Upper lobe of left lung (tissue), 6 donors: Measurements from ENCODE around the gene ATG7. TPM values are rescaled to one million over a fixed set of nuclear protein-coding genes. Genes with fewer than 3 reads are reported as not detected.
"Not testable (repeated sequence)": the region's sequence is repeated elsewhere in the genome, so short reads cannot be mapped to it uniquely, and the experiment has no call there.

Experiments used
- ATAC-seq, 2 donors: fragments of 200-7000 bp; cut with Tn5 transposase; one replicate each; pipeline ENCODE4 v1.9.1; 2022; ENCODE audit warnings: mild to moderate bottlenecking in 2 of 2, moderate library complexity in 2 of 2; ENCODE audit not compliant: low FRiP score in 2 of 2
- DNase-seq, 2 donors: peaks; one replicate each; pipeline ENCODE4 v3.0.0-alpha.2; 2019 to 2020
- H3K27ac ChIP-seq, 4 donors: fragments of 200-600 bp; sonication (generic); one replicate each; pipeline ENCODE4 v1.5.1; 2016 to 2019
- H3K27me3 ChIP-seq, 4 donors: fragments of 200-600 bp; sonication (generic); one replicate each; pipeline ENCODE4 v1.5.1; 2017 to 2019
- H3K36me3 ChIP-seq, 4 donors: fragments of 200-600 bp; sonication (generic); one replicate each; pipeline ENCODE4 v1.5.1; 2016 to 2019
- H3K4me1 ChIP-seq, 4 donors: fragments of 200-600 bp; sonication (generic); one replicate each; pipeline ENCODE4 v1.5.1; 2018 to 2019
- H3K4me3 ChIP-seq, 4 donors: fragments of 200-600 bp; sonication (generic); one replicate each; pipeline ENCODE4 v1.5.1; 2017 to 2019; ENCODE audit warnings: mild to moderate bottlenecking in 2 of 4, moderate library complexity in 1 of 4
- H3K9me3 ChIP-seq, 4 donors: fragments of 200-600 bp; sonication (generic); one replicate each; pipeline ENCODE4 v1.5.1; 2018 to 2019
- CTCF ChIP-seq, 6 experiments: fragments of 450-650 bp in 4 of 6; fragments of 200-600 bp in 2 of 6; sonication (generic) in 2 of 6; IDR thresholded peaks; one replicate each; pipeline ENCODE4 v1.5.1; 2016 to 2019; ENCODE audit warnings: antibody characterized with exemption in 6 of 6
- EP300 ChIP-seq, 4 donors: sonication (generic); formaldehyde crosslinking; IDR thresholded peaks; one replicate each; pipeline ENCODE4 v1.5.1; 2017; ENCODE audit warnings: antibody characterized with exemption in 4 of 4, control low read depth in 2 of 4
- POLR2A ChIP-seq, 4 donors: fragments of 450-650 bp; IDR thresholded peaks; one replicate each; pipeline ENCODE4 v1.5.1; 2016 to 2017; ENCODE audit warnings: antibody characterized with exemption in 4 of 4, mild to moderate bottlenecking in 2 of 4
- POLR2AphosphoS5 ChIP-seq, 2 donors: sonication (generic); formaldehyde crosslinking; IDR thresholded peaks; one replicate each; pipeline ENCODE4 v1.5.1; 2017; ENCODE audit warnings: antibody characterized with exemption in 2 of 2
- WGBS, 2 donors: methylation state at CpG; one replicate each; pipeline ENCODE4 v1.1.5; 2017 to 2018; 5-methylcytosine and 5-hydroxymethylcytosine counted together
- total RNA-seq, 6 donors: library from RNA; depleted of rRNA in 4 of 6; stranded (reverse); fragments of >200 nt in 4 of 6; gene quantifications; one replicate each; pipeline versions ENCODE4 v1.1.0 to v1.2.1, GENCODE V29; 2016 to 2021
- donor health status: DM: no; HTN: no; CAD: no; lungs with moderate emphysema.
- donor health status: DM: no; HTN: yes; CAD: no; lungs with severe emphysema.

The ATG7 gene
- total RNA-seq, 6 donors from 2014 or later, result 52.4 to 195 (median 74.1) TPM

- TF ChIP-seq CTCF (IDR thresholded peaks at IDR 0.05), result no peak
- ATAC-seq (no peak), DNase-seq (no peak)
- H3K9me3 ChIP-seq, result no peaks in the 10 kb centered on the region
- H3K27ac ChIP-seq, result peak overlapping the region; percentile 33 to 63 (median 47)
- H3K27me3 ChIP-seq, result no peaks in the 10 kb centered on the region
- H3K36me3 ChIP-seq, result no peaks in the 10 kb centered on the region
- H3K4me3 ChIP-seq, result no peak overlapping the region
- peaks cover 18 to 34% (median 25%) of the 10 kb centered on the region in 4 donors for H3K4me1 ChIP-seq
- 87 to 95% methylated on average over 2 of the region's 2 CpGs for WGBS, 2 donors
These were observed 206.0 kb downstream of the ATG7 start for GRCh38 chr3:11478167-11478566.

DNA sequence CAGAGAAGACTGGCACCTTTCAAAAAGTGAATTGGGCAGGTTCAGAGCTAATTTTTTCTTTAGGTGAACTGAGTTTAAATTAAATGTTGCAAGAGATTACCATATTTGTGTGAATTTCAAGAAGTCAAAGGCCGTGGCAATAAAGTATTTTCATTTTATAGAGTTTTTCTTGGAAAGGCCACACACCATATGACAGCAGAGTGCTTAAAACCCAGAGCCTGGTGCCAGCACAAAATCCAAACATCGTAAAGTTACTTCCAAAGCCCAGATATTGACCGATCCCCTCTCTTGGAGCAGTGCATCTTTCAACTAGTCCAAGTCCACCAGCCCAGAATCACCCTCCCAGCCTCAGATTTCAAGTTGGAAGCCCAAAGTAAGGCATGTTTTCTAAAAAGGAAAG, 207.0 kb downstream of the ATG7 start:
- 84 to 94% methylated on average over 3 of the region's 3 CpGs for whole genome bisulfite sequencing, 2 donors
- no peak overlapping the region for H3K27ac ChIP-seq
- H3K4me3 ChIP-seq, result no peak overlapping the region
- H3K9me3 ChIP-seq, result no peaks in the 10 kb centered on the region
- H3K4me1 ChIP-seq, result peaks cover 18 to 34% (median 25%) of the 10 kb centered on the region in 4 donors
- no peak for DNase-seq
- no peaks in the 10 kb centered on the region for H3K36me3 ChIP-seq
- TF ChIP-seq EP300 (IDR thresholded peaks at IDR 0.05), result no peak
- no peak for TF ChIP-seq CTCF (IDR thresholded peaks at IDR 0.05)
- no peak for TF ChIP-seq POLR2A (IDR thresholded peaks at IDR 0.05)
- TF ChIP-seq POLR2AphosphoS5 (IDR thresholded peaks at IDR 0.05), result no peak
- no peaks in the 10 kb centered on the region for H3K27me3 ChIP-seq
- no peak for ATAC-seq

DNA sequence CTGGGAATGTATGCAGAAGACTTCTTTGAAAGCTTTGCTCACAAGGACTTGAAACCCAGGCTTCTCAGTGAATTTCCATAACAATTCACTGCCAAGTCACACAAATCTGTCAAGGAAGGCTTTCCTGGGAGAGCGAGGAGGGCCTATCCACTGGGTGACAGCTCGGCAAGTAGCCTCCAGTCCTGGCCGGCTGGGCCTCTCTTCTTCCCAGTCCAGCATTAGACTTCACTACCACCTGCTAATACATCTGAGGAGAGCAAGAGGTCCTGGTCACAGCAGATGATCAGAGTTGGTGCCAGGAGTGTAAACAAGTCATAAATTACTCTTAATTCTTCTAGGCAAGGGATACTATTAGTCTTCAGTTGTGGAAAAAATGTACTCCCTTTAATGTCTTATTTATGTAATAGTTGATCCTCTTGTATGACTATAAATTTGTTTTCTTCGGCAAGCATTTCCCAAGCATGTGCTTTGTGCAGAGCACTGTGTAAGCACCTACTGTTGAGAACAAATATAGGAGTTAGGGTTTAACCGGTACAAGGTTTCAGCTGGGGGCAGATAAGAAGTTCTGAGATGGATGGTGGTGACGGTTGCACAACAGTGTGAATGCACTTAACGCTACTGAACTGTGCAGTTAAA, 208.6 kb downstream of the ATG7 start:
- Histone ChIP-seq H3K4me3 (no peak overlapping the region), H3K36me3 (no peaks in the 10 kb centered on the region), H3K27me3 (no peaks in the 10 kb centered on the region), H3K27ac (peak overlapping the region in 3 of 4 donors; percentile 3 to 35 (median 25)), H3K4me1 (peaks cover 18 to 34% (median 25%) of the 10 kb centered on the region in 4 donors), H3K9me3 (no peaks in the 10 kb centered on the region)
- 75% methylated on average over 7 of the region's 7 CpGs for WGBS, 2 donors
- no peak for TF ChIP-seq POLR2A (IDR thresholded peaks at IDR 0.05)
- no peak for ATAC-seq
- no peak for DNase-seq

DNA sequence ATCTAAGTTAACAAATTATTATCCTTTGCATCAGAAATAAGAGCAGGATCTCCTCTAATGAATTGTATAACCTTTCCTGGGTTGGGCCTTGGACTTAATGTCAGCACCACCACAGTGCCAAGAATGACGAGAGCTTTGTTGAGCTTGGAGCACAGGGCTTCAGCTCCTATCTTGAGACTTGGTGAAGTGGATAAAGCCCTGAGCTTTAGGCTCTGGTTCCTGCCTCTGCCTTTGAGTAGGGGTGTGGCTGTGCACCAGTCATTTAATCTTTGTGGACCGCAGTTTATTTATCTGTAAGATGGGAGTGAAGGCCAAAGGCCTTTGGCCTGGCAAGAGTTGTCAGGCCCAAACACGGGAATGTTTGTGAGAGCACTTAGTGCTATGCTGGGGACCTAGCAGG, 209.4 kb downstream of the ATG7 start:
- TF ChIP-seq POLR2AphosphoS5 (IDR thresholded peaks at IDR 0.05) (no peak), CTCF (IDR thresholded peaks at IDR 0.05) (no peak), POLR2A (IDR thresholded peaks at IDR 0.05) (no peak), EP300 (IDR thresholded peaks at IDR 0.05) (no peak)
- H3K4me3 ChIP-seq, result no peak overlapping the region
- no peaks in the 10 kb centered on the region for H3K9me3 ChIP-seq
- peaks cover 18 to 34% (median 25%) of the 10 kb centered on the region in 4 donors for H3K4me1 ChIP-seq
- ATAC-seq (peak; percentile 46 to 75), DNase-seq (peak in 1 of 2 donors; percentile 46)
- H3K27ac ChIP-seq, result peak overlapping the region in 2 of 4 donors; percentile 45 to 50
- no peaks in the 10 kb centered on the region for H3K27me3 ChIP-seq
- H3K36me3 ChIP-seq, result no peaks in the 10 kb centered on the region
- 50 to 56% methylated on average over 3 of the region's 3 CpGs for WGBS, 2 donors

DNA sequence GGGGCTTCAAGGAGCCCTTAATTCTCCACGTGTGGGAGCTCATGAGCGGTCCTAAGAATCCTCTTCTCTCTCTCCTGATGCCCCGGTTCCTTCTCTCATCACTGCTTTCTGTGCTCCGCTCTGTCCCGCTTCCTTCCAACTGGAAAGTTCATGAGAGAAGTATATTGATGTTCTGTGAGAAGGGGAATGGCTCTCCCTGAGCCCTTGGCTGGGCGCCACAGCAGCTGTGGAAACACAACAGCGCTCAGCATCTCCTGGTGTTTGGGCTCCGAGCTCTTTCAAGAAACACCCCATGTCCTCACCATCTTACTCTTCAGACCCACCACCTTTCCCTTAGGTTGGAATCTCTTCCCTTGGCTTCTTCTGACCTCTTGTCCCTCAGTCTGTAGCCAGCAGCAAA, 209.8 kb downstream of the ATG7 start:
- peak in 1 of 2 donors; percentile 22 for DNase-seq
- WGBS, 2 donors, result 83 to 84% methylated on average over 8 of the region's 8 CpGs

DNA sequence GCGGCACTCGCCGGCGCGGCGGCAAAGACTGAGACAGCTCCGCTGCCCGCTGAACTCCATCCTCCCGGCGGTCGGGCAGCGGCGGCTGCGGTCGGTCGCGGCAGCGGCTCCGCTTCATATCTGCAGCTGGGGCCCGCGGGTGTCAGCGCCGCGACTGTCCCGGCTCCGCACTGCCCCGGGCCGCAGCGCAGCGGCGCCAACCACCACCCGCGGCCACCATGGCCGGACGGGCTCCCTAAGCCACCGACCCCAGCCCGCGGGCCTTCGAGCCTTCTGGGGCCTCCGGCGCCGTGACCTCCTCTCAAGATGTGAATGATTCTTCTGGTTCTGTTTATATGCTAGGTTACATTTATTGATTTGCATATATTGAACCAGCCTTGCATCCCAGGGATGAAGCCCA, 216.2 kb downstream of the ATG7 start:
- not testable (repeated sequence) for H3K9me3 ChIP-seq, H3K27ac ChIP-seq, H3K27me3 ChIP-seq, H3K4me1 ChIP-seq, H3K36me3 ChIP-seq, H3K4me3 ChIP-seq, ATAC-seq
- peak in 1 of 2 donors; percentile 69 for DNase-seq
- WGBS, 2 donors, result 97 to 98% methylated on average over 18 to 35 of the region's 42 CpGs

More for the DNA sequence above, 209.8 kb downstream of the ATG7 start:
- no peaks in the 10 kb centered on the region for H3K27me3 ChIP-seq
- ATAC-seq, result peak in 1 of 2 donors; percentile 48
- H3K9me3 ChIP-seq, result no peaks in the 10 kb centered on the region
- H3K27ac ChIP-seq, result peak overlapping the region in 2 of 4 donors; percentile 45 to 50
- TF ChIP-seq POLR2AphosphoS5 (IDR thresholded peaks at IDR 0.05) (no peak), POLR2A (IDR thresholded peaks at IDR 0.05) (no peak), EP300 (IDR thresholded peaks at IDR 0.05) (no peak), CTCF (IDR thresholded peaks at IDR 0.05) (no peak)
- H3K4me1 ChIP-seq, result peaks cover 17 to 32% (median 22%) of the 10 kb centered on the region in 4 donors
- H3K36me3 ChIP-seq, result no peaks in the 10 kb centered on the region
- no peak overlapping the region for H3K4me3 ChIP-seq
